NCI-H2227 (cell line): Measurements from ENCODE around the gene TBL3.
"Not testable (repeated sequence)": the region's sequence is repeated elsewhere in the genome, so short reads cannot be mapped to it uniquely, and the experiment has no call there.

Source experiments
- DNase-seq: peaks from one replicate; lab custom pipeline; 2025; ENCODE audit not compliant: unreplicated experiment; lab: John Stamatoyannopoulos, UW

TBL3 gene

DNA sequence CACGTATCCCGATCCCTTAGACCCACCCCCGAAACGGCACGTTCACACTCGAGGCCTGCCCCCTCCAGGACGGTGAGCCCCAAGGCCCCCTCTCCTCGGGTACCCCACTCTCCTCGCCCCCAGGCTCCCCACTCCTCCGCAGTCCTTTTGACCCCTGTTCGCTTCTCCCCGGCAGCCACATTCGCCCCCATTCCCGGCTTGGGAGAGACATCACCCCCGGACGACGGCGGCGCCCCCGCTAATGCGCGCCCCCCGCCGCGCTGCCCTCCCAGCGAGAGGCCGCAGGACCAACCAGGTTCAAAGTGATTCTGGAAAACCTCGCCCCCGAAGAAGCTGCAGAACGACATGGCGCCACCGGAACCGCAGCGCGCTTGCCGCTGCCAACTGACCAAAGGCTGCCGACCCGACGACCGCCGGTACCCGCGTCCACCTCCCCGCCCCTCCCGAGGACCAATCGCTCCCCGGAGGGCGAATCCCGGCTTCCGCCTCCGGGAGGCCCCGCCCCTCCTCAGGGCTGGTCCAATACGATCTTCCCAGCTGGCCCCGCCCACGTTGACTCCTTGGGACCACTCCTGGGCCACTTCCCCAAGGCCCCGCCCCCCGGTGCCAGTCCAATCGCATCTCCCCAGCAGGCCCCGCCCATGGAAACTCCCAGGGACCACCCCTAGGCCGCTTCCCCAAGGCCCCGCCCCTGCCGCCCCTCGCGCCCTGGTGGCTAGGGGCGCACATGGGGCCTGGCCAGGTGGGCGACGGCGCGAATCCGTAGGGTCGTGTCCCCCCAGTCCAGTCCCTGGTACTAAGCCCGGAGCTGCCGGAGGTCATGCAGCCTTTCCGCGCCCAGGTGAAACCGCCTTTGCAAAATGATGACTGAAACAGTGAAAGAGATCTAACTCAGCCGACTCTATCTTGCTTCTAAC lies 28.8 kb upstream of the TBL3 start, which contains the start of gene MSRB1:
Gene MSRB1 (minus strand): TSS at position 390 of the 917 bp plus-strand sequence. CDS start 43 bp downstream, at position 347.
- peak; percentile 100 for DNase-seq

DNA sequence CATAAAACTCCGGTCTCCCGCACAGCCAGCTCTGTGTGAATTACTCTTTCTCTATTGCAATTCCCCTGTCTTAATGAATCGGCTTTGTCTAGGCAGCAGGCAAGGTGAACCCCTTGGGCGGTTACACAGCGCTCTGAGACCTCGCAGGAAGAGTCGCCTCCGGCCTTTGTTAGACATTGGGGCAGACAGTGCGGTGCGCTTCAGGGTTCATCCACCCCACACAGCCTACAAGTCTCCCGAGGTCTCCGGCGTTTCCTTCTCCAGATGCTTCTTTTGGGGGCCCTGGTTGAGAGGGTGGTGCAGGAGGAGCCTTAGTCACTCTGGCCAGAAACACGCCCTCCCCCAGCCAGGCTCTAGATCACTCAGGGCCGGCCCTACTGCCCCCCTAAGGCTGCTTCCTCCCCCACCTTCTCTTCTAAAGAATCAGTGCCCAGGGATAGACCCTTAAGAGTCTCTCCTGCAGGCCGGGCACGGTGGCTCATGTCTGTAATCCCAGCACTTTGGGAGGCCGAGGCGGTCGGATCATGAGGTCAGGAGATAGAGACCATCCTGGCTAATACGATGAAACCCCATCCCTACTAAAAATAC lies 27.1 kb upstream of the TBL3 start:
- no peak for DNase-seq

DNA sequence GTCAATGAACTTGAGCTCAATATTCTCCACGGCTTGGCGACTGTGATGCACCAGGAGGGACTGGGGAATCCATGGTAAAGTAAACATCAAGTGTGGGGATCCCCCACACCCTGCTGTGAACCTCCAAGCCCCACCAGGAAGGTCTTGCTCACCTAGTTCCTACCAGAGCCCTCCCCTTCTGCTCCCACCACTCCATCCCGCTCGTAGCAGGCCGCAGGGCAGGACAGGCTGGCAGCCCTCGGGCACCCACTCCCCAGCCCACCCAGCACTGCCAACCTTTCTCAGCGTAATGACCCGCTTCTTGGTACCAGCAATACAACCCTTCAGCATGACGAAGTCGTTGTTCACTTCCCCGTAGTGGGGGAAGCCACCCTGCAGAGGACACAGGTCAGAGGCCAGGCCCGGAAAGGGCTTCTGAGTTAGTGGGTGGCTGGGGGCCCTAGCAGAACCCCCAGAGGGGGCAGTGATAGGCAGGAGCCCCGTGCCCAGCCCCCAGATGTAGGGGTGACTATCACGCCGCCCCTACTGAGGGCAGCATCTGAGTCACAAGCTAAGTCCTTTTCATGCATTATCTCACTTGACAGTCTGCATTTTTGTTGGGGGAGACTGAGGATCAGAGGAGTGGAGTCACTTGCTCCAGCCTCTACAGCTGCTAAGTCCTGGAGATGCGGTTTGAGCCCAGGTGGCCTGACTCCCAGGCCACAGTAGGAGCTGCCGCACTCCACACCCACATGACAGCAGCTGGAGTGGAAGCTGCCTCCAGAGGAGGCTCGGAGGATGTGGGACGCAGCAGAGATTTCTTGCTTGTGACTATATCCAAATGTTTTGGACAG lies 26.1 kb upstream of the TBL3 start:
- DNase-seq = no peak

DNA sequence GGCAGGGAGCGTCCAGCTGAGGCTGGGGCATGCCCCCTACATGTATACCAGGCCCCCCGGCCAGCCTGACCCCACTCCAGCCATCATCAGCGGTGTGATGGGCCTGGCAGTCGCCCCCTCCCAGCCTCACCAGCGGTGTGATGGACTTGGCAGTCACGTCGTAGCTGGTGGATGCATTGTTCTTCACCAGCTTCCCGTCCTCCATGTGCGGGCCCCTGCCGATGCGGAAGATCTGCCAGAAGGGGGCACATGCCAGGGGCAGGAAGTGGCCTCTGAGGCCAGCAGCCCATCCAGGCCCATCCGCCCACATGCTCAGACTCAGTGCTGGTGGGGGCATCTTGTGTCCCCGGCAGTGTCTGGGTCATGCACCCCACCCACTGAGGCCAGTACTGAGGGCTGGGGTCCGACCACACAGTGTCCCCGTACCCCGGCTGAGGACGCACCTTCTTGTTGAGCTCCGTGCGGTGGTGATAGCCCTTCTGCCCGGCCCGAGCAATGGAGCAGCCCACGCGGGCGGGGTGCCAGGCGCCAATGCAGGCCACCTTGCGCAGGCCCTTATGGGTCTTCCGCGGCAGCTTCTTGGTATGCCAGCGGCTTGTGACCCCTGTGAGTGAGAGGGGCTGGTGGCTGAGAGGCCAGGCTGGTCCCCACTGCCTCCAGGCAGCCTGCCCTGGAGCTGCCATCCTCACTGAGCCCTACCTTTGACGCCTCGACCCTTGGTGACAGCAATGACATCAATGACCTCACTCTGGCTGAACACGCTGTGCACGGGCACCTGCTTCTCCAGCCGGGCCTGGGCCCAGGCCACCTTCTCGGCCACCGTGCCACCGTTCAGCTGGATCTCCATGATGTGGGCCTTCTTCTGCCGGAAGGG lies 25.1 kb upstream of the TBL3 start:
- no peak for DNase-seq

GRCh38 chr16:1947369-1947670 lies 24.5 kb upstream of the TBL3 start:
- no peak for DNase-seq

- DNase-seq = no peak
Measured at GRCh38 chr16:1949507-1949906, 22.3 kb upstream of the TBL3 start.

DNA sequence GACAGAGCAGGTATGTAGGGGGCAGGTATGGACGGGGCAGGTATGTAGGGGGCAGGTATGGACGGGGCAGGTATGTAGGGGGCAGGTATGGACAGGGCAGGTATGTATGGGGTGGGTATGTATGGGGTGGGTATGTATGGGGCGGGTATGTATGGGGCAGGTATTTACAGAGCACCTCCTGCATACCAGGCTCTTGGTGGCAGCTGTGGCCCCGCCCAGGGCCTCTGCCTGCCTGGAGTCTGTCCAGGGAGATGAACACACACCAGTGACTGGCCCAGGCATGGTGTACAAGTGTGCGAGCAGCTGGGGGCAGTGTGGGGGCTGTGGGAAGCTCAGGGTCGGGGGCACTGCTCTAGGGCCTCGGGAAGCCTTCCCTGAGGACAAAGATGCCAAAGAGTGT lies 21.8 kb upstream of the TBL3 start:
- no peak for DNase-seq

- no peak for DNase-seq
Measured at GRCh38 chr16:1950559-1950958, 21.3 kb upstream of the TBL3 start.

DNA sequence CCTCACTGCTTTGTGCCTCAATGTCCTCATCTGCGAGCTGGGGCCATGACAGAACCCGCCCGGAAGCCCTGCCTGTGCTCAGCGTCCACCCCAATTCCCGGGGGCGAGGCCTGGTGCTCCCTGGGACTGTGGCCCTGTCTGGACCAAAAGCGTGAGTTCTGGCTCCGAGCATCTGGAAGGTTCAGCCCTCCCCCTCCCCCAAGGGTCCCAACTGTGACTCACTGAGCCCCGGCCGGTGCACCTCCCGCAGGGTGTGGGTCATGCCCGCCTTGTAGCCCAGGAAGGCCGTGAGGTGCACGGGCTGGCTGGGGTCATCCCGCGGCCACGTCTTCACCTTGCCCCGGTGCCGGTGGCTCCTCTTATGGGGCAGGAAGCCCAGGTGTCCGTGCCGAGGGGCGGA lies 18.1 kb upstream of the TBL3 start:
- DNase-seq = no peak

GRCh38 chr16:1957434-1958142 lies 14.3 kb upstream of the TBL3 start:
- not testable (repeated sequence) for DNase-seq

GRCh38 chr16:1958143-1958491 lies 13.7 kb upstream of the TBL3 start:
- not testable (repeated sequence) for DNase-seq

- no peak for DNase-seq
Measured at GRCh38 chr16:1958715-1959268, 13.1 kb upstream of the TBL3 start.

DNA sequence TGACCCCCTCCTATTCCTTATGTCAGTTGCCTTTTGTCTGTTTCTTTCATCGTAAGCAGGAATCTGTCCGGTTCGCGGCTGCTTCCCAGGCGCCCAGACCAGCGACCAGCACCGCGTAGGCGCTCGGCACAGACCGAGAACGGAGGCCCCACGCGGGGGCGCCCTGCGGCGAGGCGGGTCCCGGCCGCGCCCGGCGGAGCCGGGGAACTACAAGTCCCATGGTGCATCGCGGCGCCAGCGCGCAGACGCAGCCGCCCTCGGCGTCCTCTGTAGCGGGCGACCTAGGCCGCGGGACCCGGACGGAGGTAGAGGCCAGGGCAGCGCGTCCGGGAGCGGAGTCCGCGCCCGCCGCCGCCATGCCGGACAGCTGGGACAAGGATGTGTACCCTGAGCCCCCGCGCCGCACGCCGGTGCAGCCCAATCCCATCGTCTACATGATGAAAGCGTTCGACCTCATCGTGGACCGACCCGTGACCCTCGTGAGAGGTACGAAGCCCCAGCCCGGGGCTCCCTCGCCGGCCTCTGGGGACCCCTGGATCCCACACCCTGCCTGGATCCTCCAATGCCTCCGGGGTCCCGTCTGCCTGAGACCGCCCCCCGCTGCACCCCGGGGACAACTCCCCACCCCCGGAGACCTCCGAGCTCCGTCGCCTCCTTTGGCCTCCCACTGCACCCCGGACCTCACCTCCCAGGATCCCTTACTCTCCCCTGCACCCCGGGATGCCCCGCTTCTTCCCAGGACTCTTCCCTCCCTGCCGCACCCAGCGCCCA lies 12.4 kb upstream of the TBL3 start, which contains the start of gene NDUFB10:
Gene NDUFB10 (plus strand): TSS at position 270 of the 771 bp plus-strand sequence. CDS start 87 bp downstream, at position 357.
- DNase-seq = peak; percentile 92

DNA sequence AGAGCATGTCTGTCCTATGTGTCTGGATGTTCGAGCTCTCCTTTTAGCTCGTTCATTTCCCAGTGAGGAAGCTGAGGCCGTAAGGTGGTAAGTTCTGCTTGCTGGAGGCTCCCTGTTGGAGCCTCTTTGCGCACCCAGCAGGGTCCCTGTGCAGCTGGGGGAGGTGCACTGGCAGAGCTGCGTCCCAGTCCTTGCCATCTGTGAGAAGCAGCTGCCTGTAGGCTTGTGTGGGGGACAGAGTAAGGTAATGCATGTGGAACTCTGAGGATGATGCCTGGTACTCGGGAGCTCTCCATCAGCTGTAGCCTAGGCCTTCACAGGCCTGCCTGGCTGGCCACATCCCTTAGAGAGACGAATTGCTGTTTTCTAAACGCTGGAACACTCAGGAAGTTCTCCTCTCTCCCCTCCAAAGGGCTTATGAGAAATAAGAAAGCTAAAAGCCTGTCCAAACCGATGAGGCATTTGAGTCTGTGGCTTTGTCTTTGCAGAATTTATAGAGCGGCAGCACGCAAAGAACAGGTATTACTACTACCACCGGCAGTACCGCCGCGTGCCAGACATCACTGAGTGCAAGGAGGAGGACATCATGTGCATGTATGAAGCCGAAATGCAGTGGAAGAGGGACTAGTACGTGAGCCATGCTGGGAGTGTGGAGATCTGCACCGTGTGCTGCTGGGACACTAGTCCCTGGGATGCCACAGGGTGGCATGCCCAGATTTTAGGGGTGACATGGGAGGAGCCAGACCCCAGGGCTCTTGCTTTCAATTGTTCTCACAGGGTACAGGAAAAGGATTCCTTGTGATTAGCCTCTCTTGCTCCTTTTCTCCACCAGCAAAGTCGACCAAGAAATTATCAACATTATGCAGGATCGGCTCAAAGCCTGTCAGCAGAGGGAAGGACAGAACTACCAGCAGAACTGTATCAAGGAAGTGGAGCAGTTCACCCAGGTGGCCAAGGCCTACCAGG lies 10.9 kb upstream of the TBL3 start:
- DNase-seq = peak; percentile 52

DNA sequence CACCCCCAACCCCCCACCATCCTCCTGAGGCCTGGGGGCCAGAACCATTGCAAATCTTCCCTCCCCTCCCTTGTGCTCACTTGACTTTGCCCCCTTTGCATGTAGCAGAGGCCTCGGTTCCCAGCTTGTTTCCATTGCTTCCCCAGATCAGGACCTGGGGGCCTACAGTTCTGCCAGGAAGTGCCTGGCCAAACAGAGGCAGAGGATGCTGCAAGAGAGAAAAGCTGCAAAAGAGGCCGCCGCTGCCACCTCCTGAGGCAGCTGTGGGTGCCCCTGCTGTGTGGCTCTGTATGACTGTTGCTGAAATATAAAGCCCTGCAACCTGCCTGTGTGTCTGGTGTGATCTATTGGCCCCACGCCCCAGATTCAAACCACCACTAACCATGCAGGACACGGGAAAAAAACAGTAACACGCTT lies 10.2 kb upstream of the TBL3 start:
- no peak for DNase-seq

GRCh38 chr16:1962161-1963153 lies 9.4 kb upstream of the TBL3 start:
- not testable (repeated sequence) for DNase-seq
